ENCODE data around the gene AUP1.

AUP1 gene

GRCh38 chr2:74551530-74551929 lies 22.0 kb upstream of the AUP1 start:
- Histone ChIP-seq H3K27ac (ENCODE audit: poor library complexity, severe bottlenecking) (no peak overlapping the region), H3K9me3 (ENCODE audit: severe bottlenecking) (no peaks in the 10 kb centered on the region), H3K27me3 (ENCODE audit: insufficient read depth, poor library complexity, severe bottlenecking) (no peaks in the 10 kb centered on the region), H3K4me3 (ENCODE audit: severe bottlenecking) (no peak overlapping the region), H3K4me1 (ENCODE audit: insufficient read depth, poor library complexity, severe bottlenecking) (peaks cover 6% of the 10 kb centered on the region), H3K36me3 (ENCODE audit: low read depth) (no peaks in the 10 kb centered on the region)
- DNase-seq (ENCODE audit: low spot score) (no peak), ATAC-seq (ENCODE audit: low read depth) (no peak)
- TF ChIP-seq CTCF (IDR thresholded peaks at IDR 0.05; ENCODE audit: poor library complexity, severe bottlenecking): no peak

GRCh38 chr2:74550231-74550630 lies 20.7 kb upstream of the AUP1 start:
- no peak for ATAC-seq (ENCODE audit: low read depth)
- H3K36me3 ChIP-seq (ENCODE audit: low read depth): no peaks in the 10 kb centered on the region
- peaks cover 6% of the 10 kb centered on the region for H3K4me1 ChIP-seq (ENCODE audit: insufficient read depth, poor library complexity, severe bottlenecking)
- DNase-seq (ENCODE audit: low spot score): no peak
- H3K9me3 ChIP-seq (ENCODE audit: severe bottlenecking): no peaks in the 10 kb centered on the region
- no peak overlapping the region for H3K27ac ChIP-seq (ENCODE audit: poor library complexity, severe bottlenecking)
- no peak for TF ChIP-seq CTCF (IDR thresholded peaks at IDR 0.05; ENCODE audit: poor library complexity, severe bottlenecking)
- no peaks in the 10 kb centered on the region for H3K27me3 ChIP-seq (ENCODE audit: insufficient read depth, poor library complexity, severe bottlenecking)
- H3K4me3 ChIP-seq (ENCODE audit: severe bottlenecking): no peak overlapping the region

- ATAC-seq (ENCODE audit: low read depth): peak; percentile 83
- Histone ChIP-seq H3K27ac (ENCODE audit: poor library complexity, severe bottlenecking) (peak overlapping the region; percentile 33), H3K9me3 (ENCODE audit: severe bottlenecking) (no peaks in the 10 kb centered on the region), H3K4me1 (ENCODE audit: insufficient read depth, poor library complexity, severe bottlenecking) (peaks cover 6% of the 10 kb centered on the region), H3K27me3 (ENCODE audit: insufficient read depth, poor library complexity, severe bottlenecking) (no peaks in the 10 kb centered on the region), H3K36me3 (ENCODE audit: low read depth) (no peaks in the 10 kb centered on the region), H3K4me3 (ENCODE audit: severe bottlenecking) (peak overlapping the region; percentile 49)
- no peak for DNase-seq (ENCODE audit: low spot score)
- TF ChIP-seq CTCF (IDR thresholded peaks at IDR 0.05; ENCODE audit: poor library complexity, severe bottlenecking): no peak
These were observed 19.7 kb upstream of the AUP1 start for GRCh38 chr2:74548900-74549826.

GRCh38 chr2:74548285-74548899 lies 18.9 kb upstream of the AUP1 start:
- Histone ChIP-seq H3K27me3 (ENCODE audit: insufficient read depth, poor library complexity, severe bottlenecking) (no peaks in the 10 kb centered on the region), H3K36me3 (ENCODE audit: low read depth) (no peaks in the 10 kb centered on the region), H3K4me3 (ENCODE audit: severe bottlenecking) (peak overlapping the region; percentile 49), H3K4me1 (ENCODE audit: insufficient read depth, poor library complexity, severe bottlenecking) (peaks cover 6% of the 10 kb centered on the region), H3K9me3 (ENCODE audit: severe bottlenecking) (no peaks in the 10 kb centered on the region), H3K27ac (ENCODE audit: poor library complexity, severe bottlenecking) (peak overlapping the region; percentile 33)
- no peak for ATAC-seq (ENCODE audit: low read depth)
- DNase-seq (ENCODE audit: low spot score): no peak
- no peak for TF ChIP-seq CTCF (IDR thresholded peaks at IDR 0.05; ENCODE audit: poor library complexity, severe bottlenecking)
